Measurements from ENCODE around the gene TNPO1.

TNPO1 gene

DNA sequence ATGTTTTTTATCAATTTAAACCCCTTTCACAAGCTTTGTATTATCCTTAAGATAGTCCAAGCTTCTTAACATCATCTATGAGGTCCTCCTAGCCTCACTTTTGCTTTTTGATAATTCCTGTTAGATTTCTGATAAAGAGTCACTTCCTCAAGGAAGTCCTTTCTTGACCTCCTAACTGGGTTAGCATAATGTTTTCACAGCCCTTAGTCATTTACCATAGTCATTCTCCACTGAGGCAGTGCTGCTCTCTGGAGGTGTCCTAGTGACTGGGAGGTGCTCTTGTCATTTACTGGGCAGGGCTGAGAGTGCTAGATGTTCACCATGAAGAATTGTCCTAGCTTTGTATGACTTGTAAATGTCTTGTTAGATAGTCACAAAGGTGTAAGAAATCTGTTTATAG is 26.4 kb downstream of the TNPO1 start:
- POLR2A ChIA-PET: no interaction called here
- Histone ChIP-seq H3K4me1 (ENCODE audit: control insufficient read depth, insufficient read depth, low read length) (peaks cover 13% of the 10 kb centered on the region; the same call in 1 of the 2 replicates), H3K36me3 (ENCODE audit: control insufficient read depth in 2 of 2, insufficient read depth in 1 of 2, low read length in 2 of 2) (no peaks in the 10 kb centered on the region), H3K27ac (ENCODE audit: extremely low read depth, low read depth, low read length) (no peak overlapping the region), H3K9me3 (ENCODE audit: control insufficient read depth, insufficient read depth, low read depth, low read length) (no peaks in the 10 kb centered on the region), H3K4me3 (ENCODE audit: low read depth, low read length) (no peak overlapping the region)
- TF ChIP-seq ZNF324 (tag by site-specific recombination; IDR thresholded peaks at IDR 0.05) (no peak), ZNF654 (tag by site-specific recombination; IDR thresholded peaks at IDR 0.05; ENCODE audit: low read depth) (peak; percentile 27)
- CTCF ChIA-PET: interaction anchor here (0.9 to 1.6 kb wide), 2 partner anchors 11 to 12 kb away, joined by 3 to 7 read pairs; no protein-coding TSS in a partner anchor

DNA sequence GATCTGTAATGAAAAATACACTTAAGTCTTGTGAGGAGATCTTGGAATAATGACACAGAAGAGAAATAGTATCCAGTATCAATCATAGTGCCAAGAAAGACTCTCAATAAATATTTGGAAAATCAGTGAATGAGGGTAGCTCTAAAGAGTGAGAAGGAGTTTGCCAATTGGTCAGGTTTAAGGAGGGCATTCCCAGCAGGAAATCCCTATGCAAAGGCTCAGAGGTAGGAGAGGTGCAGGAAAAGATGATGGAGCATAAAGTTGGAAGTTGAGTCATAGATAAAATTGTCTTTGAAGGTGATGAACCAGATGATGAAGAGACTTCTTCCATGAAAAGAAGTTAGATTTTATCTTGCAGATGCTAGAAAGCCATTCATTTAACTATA is 27.8 kb downstream of the TNPO1 start:
- Histone ChIP-seq H3K4me1 (ENCODE audit: control insufficient read depth, insufficient read depth, low read length) (peaks cover 5% of the 10 kb centered on the region; the same call in 1 of the 2 replicates), H3K9me3 (ENCODE audit: control insufficient read depth, insufficient read depth, low read depth, low read length) (no peaks in the 10 kb centered on the region), H3K27ac (ENCODE audit: extremely low read depth, low read depth, low read length) (no peak overlapping the region), H3K36me3 (ENCODE audit: control insufficient read depth in 2 of 2, insufficient read depth in 1 of 2, low read length in 2 of 2) (no peaks in the 10 kb centered on the region), H3K4me3 (ENCODE audit: low read depth, low read length) (no peak overlapping the region)
- ChIA-PET CTCF (interaction anchor here (0.6 to 1.2 kb wide), 2 partner anchors 26 to 155 kb away, joined by 3 read pairs; no protein-coding TSS in a partner anchor), POLR2A (interaction anchor here (0.6 kb wide), 1 partner anchor 28 kb away, joined by 4 read pairs; the partner anchor contains the start of gene TNPO1)
- TF ChIP-seq ZFP41 (tag by site-specific recombination; IDR thresholded peaks at IDR 0.05; ENCODE audit: borderline replicate concordance) (no peak), ZNF629 (tag by site-specific recombination; IDR thresholded peaks at IDR 0.05) (no peak), SCRT2 (tag by site-specific recombination; IDR thresholded peaks at IDR 0.05) (0 out of 2 replicates have a peak, but pooled peaks have one; percentile 6)
- TF ChIP-seq, protein P1, sequence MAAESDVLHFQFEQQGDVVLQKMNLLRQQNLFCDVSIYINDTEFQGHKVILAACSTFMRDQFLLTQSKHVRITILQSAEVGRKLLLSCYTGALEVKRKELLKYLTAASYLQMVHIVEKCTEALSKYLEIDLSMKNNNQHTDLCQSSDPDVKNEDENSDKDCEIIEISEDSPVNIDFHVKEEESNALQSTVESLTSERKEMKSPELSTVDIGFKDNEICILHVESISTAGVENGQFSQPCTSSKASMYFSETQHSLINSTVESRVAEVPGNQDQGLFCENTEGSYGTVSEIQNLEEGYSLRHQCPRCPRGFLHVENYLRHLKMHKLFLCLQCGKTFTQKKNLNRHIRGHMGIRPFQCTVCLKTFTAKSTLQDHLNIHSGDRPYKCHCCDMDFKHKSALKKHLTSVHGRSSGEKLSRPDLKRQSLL (tag by site-specific recombination; IDR thresholded peaks at IDR 0.05): peak; percentile 39; the same call in 1 of the 2 replicates
- TF ChIP-seq, protein P2, sequence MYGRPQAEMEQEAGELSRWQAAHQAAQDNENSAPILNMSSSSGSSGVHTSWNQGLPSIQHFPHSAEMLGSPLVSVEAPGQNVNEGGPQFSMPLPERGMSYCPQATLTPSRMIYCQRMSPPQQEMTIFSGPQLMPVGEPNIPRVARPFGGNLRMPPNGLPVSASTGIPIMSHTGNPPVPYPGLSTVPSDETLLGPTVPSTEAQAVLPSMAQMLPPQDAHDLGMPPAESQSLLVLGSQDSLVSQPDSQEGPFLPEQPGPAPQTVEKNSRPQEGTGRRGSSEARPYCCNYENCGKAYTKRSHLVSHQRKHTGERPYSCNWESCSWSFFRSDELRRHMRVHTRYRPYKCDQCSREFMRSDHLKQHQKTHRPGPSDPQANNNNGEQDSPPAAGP (tag by site-specific recombination; IDR thresholded peaks at IDR 0.05): no peak

DNA sequence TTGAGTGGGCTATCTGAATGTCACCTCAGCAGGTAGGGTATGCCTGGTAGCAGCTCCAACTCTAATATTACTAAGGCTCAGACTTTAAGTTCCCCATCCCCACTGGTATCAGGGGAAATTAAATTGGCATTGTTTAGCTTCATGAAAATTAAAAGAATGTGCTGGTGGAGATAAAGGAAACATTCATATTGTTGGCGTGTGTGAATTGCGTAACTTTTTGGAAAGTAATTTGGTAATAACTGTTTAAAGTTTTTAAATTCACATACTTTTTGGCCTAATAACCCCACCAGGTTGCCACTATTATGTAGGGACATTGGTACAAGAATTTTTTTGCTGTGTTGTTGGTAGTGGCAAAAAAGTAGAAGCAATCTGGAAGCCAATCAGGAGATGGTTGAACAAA is 29.4 kb downstream of the TNPO1 start:
- Histone ChIP-seq H3K4me3 (ENCODE audit: low read depth, low read length) (no peak overlapping the region), H3K9me3 (ENCODE audit: control insufficient read depth, insufficient read depth, low read depth, low read length) (no peaks in the 10 kb centered on the region), H3K27ac (ENCODE audit: extremely low read depth, low read depth, low read length) (no peak overlapping the region), H3K36me3 (ENCODE audit: control insufficient read depth in 2 of 2, insufficient read depth in 1 of 2, low read length in 2 of 2) (peaks cover 0 to 5% of the 10 kb centered on the region in 2 experiments; a peak in 1 of 3 replicates), H3K4me1 (ENCODE audit: control insufficient read depth, insufficient read depth, low read length) (peaks cover 7% of the 10 kb centered on the region; the same call in 1 of the 2 replicates)
- POLR2A ChIA-PET: no interaction called here
- TF ChIP-seq MZF1 (tag by site-specific recombination; IDR thresholded peaks at IDR 0.05; ENCODE audit: borderline replicate concordance) (no peak), GLI4 (tag by site-specific recombination; IDR thresholded peaks at IDR 0.05) (no peak), PRDM4 (tag by site-specific recombination; IDR thresholded peaks at IDR 0.05) (no peak), MEIS1 (CRISPR knock-in tag; IDR thresholded peaks at IDR 0.05; ENCODE audit: borderline replicate concordance) (no peak)
- CTCF ChIA-PET: interaction anchor here (0.6 to 0.8 kb wide), 2 partner anchors 27 to 443 kb away, joined by 3 read pairs; no protein-coding TSS in a partner anchor

GRCh38 chr5:72846483-72846882 is 30.0 kb downstream of the TNPO1 start:
- ChIA-PET CTCF (interaction anchor here (0.6 kb wide), 1 partner anchor 28 kb away, joined by 3 read pairs; no protein-coding TSS in a partner anchor), POLR2A (no interaction called here)
- H3K9me3 ChIP-seq (ENCODE audit: control insufficient read depth, insufficient read depth, low read depth, low read length): no peaks in the 10 kb centered on the region
- no peak overlapping the region for H3K4me3 ChIP-seq (ENCODE audit: low read depth, low read length)
- TF ChIP-seq, protein P3, sequence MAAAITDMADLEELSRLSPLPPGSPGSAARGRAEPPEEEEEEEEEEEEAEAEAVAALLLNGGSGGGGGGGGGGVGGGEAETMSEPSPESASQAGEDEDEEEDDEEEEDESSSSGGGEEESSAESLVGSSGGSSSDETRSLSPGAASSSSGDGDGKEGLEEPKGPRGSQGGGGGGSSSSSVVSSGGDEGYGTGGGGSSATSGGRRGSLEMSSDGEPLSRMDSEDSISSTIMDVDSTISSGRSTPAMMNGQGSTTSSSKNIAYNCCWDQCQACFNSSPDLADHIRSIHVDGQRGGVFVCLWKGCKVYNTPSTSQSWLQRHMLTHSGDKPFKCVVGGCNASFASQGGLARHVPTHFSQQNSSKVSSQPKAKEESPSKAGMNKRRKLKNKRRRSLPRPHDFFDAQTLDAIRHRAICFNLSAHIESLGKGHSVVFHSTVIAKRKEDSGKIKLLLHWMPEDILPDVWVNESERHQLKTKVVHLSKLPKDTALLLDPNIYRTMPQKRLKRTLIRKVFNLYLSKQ (tag by site-specific recombination; IDR thresholded peaks at IDR 0.05; ENCODE audit: borderline replicate concordance): no peak
- no peak for TF ChIP-seq ZNF433 (tag by site-specific recombination; IDR thresholded peaks at IDR 0.05; ENCODE audit: low read depth)
- TF ChIP-seq SP7 (tag by site-specific recombination; IDR thresholded peaks at IDR 0.05): no peak
- TF ChIP-seq ZSCAN4 (tag by site-specific recombination; IDR thresholded peaks at IDR 0.05): no peak
- no peak for TF ChIP-seq ZNF175 (tag by site-specific recombination; IDR thresholded peaks at IDR 0.05)
- H3K36me3 ChIP-seq (ENCODE audit: control insufficient read depth in 2 of 2, insufficient read depth in 1 of 2, low read length in 2 of 2): peaks cover 5 to 9% of the 10 kb centered on the region in 2 experiments; a peak in 2 of 3 replicates
- no peak overlapping the region for H3K27ac ChIP-seq (ENCODE audit: extremely low read depth, low read depth, low read length)
- H3K4me1 ChIP-seq (ENCODE audit: control insufficient read depth, insufficient read depth, low read length): peaks cover 10% of the 10 kb centered on the region; the same call in 1 of the 2 replicates
